Fibroblast of skin of scalp (primary cell): ENCODE results near the gene SSBP3.

Source experiments
- DNase-seq: peaks from one replicate; pipeline ENCODE4 v3.0.0-alpha.2; 2013

Gene SSBP3

GRCh38 chr1:54328066-54328636 is 78.0 kb downstream of the SSBP3 start:
- no peak for DNase-seq

- DNase-seq: peak; percentile 68
These were observed 78.7 kb downstream of the SSBP3 start for GRCh38 chr1:54327386-54328065.

- no peak for DNase-seq
These were observed 79.4 kb downstream of the SSBP3 start for GRCh38 chr1:54326543-54327385.

- DNase-seq: no peak
These were observed 80.3 kb downstream of the SSBP3 start for GRCh38 chr1:54325703-54326461.

- DNase-seq: no peak
These were observed 80.9 kb downstream of the SSBP3 start for GRCh38 chr1:54325284-54325683.

- no peak for DNase-seq
These were observed 81.7 kb downstream of the SSBP3 start for GRCh38 chr1:54324251-54325140.

- no peak for DNase-seq
These were observed 82.3 kb downstream of the SSBP3 start for GRCh38 chr1:54323921-54324250.

- no peak for DNase-seq
These were observed 82.9 kb downstream of the SSBP3 start for GRCh38 chr1:54323324-54323739.

- no peak for DNase-seq
These were observed 87.9 kb downstream of the SSBP3 start for GRCh38 chr1:54318246-54318814.

- DNase-seq: no peak
These were observed 89.1 kb downstream of the SSBP3 start for GRCh38 chr1:54317084-54317483.

- no peak for DNase-seq
These were observed 91.1 kb downstream of the SSBP3 start for GRCh38 chr1:54315099-54315498.

GRCh38 chr1:54314696-54315095 is 91.5 kb downstream of the SSBP3 start:
- DNase-seq: no peak

- peak; percentile 70 for DNase-seq
These were observed 93.3 kb downstream of the SSBP3 start for GRCh38 chr1:54312796-54313316.

- no peak for DNase-seq
These were observed 94.7 kb downstream of the SSBP3 start for GRCh38 chr1:54311506-54311905.

GRCh38 chr1:54310439-54311328 is 95.5 kb downstream of the SSBP3 start:
- DNase-seq: peak; percentile 46

GRCh38 chr1:54309631-54310366 is 96.4 kb downstream of the SSBP3 start:
- no peak for DNase-seq

- no peak for DNase-seq
These were observed 98.9 kb downstream of the SSBP3 start for GRCh38 chr1:54307305-54307704.

GRCh38 chr1:54305906-54306514 is 100.2 kb downstream of the SSBP3 start:
- no peak for DNase-seq

GRCh38 chr1:54304518-54304917 is 101.7 kb downstream of the SSBP3 start:
- no peak for DNase-seq
